GM12891 (cell line): ENCODE measurements around the gene COPS2.

ENCODE experiments used
- DNase-seq: peaks from one replicate; pipeline ENCODE4 v3.0.0; 2011; ENCODE audit warnings: low spot score; ENCODE audit not compliant: insufficient read length
- FAIRE-seq: peaks from 2 replicates; lab custom pipeline; 2011; peaks lifted over from hg19 to GRCh38; lab: Jason Lieb, UNC
- PAX5 ChIP-seq: IDR thresholded peaks from 2 replicates; pipeline ENCODE4 v1.6.1; 2011; ENCODE audit warnings: low read length, moderate library complexity, mild to moderate bottlenecking; ENCODE audit not compliant: insufficient read depth, severe bottlenecking
- POLR2A ChIP-seq: IDR thresholded peaks from 2 replicates; pipeline ENCODE4 v1.6.1; 2011; ENCODE audit warnings: low read depth, low read length, control low read depth
- POLR2AphosphoS5 ChIP-seq: IDR thresholded peaks from 2 replicates; pipeline ENCODE4 v1.6.1; 2011; ENCODE audit warnings: low read depth, low read length, control low read depth
- POU2F2 ChIP-seq: IDR thresholded peaks from 2 replicates; pipeline ENCODE4 v1.6.1; 2011; ENCODE audit warnings: low read depth, mild to moderate bottlenecking, control low read depth, low read length, moderate library complexity
- SPI1 ChIP-seq: IDR thresholded peaks from 2 replicates; pipeline ENCODE4 v1.6.1; 2011; ENCODE audit warnings: low read depth, low read length, control low read depth
- TAF1 ChIP-seq: IDR thresholded peaks from 2 replicates; pipeline ENCODE4 v1.6.1; 2011; ENCODE audit warnings: low read depth, low read length, control low read depth

The COPS2 gene

DNA sequence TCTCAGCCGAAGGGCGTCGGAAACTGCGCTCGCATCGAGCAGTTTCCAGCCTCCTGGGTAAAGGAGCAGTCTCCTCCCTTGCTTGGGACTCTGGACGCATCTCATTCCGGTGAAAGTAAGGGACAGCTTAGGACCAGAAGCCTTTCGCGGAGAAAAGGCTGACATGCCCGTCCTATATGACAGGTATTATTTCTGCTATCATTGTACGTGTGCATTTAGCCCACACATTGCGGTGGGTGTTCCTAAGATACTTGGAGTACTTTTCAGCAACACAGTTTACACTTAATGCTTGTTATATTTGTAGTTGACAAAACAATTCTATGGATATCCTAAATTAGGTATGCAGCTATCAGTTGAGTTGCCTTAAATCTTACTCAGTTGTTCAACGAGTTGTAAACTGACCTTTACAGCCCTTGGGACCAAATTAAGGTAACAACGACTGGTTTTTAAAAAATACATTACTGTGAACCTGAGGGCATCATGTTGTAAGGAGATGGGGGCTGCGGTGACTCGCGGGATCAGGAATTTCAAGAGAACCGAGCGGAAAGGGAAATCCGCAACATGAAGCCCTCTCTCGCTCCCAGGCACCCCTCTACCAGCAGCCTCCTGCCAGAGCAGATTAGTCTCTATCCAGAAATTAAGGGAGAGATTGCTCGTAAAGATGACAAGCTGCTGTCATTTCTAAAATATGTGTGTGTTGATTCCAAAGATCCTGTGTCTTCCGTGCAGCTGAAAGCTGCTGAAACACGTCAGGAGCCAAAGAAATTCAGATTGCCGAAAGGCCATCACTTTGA is 632 bp upstream of the COPS2 start:
- FAIRE-seq (no peak), DNase-seq (no peak)
- TF ChIP-seq SPI1: no peak
- no peak for TF ChIP-seq POLR2A
- TF ChIP-seq TAF1: no peak
- TF ChIP-seq POLR2AphosphoS5: no peak
- no peak for TF ChIP-seq POU2F2
- no peak for TF ChIP-seq PAX5

- DNase-seq (no peak), FAIRE-seq (no peak)
- TF ChIP-seq SPI1 (no peak), TAF1 (no peak), PAX5 (no peak), POLR2A (no peak), POLR2AphosphoS5 (no peak), POU2F2 (no peak)
These were observed 645 bp downstream of the COPS2 start for GRCh38 chr15:49154799-49155109.

- TF ChIP-seq TAF1: no peak
- no peak for TF ChIP-seq SPI1
- no peak for TF ChIP-seq POLR2A
- TF ChIP-seq PAX5: no peak
- TF ChIP-seq POLR2AphosphoS5: no peak
- no peak for TF ChIP-seq POU2F2
- FAIRE-seq: no peak
- DNase-seq: no peak
These were observed 1.0 kb downstream of the COPS2 start for GRCh38 chr15:49154359-49154758.

DNA sequence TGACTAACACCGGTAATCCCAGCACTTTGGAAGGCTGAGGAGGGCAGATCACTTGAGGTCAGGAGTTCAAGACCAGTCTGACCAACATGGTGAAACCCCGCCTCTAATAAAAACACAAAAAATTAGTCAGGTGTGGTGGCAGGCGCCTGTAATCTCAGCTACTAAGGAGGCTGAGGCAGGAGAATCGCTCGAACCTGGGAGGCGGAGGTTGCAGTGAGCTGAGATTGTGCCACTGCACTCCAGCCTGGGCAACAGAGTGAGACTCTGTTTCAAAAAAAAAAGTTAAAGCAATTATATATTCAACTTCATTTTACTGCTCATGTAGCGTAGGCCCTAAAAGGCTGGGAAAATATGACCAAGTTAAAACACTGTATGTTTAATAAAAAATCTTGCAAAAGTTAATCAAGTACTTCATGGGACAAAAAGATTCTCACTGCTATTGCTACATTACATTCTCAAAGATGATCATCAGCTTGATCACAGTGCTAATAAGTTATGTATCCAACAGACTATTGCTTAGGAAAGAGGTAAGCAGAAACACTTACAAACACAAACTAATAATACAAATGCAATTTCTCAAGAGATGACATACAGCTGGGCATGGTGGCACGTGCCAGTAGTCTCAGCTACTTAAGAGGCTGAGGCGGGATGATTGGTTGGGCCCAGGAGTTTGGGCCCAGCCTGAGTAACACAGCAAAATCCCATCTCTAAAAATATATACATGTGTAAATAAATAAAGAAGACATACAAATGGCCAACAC is 2.7 kb downstream of the COPS2 start:
- TF ChIP-seq TAF1: no peak
- no peak for TF ChIP-seq POU2F2
- TF ChIP-seq POLR2A: no peak
- FAIRE-seq (no peak), DNase-seq (no peak)

DNA sequence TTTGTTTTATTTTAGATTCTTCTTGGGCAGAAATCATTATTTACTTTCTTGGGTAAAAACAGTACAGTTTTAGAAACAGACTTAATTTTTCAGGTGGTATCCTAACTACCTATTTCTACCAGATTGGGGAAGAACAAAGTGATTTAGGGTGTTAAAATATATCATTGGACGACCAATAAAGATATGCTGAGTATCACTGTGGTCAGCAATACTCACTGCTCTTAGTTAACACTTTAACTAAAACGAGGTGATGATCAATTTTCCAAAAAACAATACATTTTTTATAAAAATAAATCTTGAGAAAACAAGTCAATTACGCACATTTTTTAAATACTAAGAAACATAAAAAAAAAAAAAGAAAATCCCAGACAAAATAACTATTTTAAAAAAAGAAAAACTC is 3.6 kb downstream of the COPS2 start:
- no peak for DNase-seq
- FAIRE-seq: no peak
- TF ChIP-seq POLR2AphosphoS5 (no peak), SPI1 (no peak), POU2F2 (no peak)

DNA sequence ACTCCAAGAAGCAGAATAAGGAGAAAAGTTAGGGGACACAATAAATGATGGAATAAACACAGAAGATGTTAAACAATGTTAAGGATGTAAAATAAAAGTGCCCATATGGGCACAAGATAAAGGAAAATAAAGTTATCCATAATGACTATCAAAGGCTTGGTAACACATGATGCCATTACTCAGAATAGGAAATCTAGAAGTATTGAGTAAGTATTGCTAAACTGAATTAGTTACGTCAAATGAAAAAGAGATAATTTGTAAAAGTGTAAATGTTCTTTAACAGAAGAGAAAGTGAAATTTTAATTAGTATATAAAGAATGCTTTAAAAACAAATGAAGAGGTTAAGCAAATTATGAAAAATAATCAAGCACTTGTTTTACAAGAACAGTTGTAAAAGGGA is 6.7 kb downstream of the COPS2 start:
- TF ChIP-seq TAF1 (no peak), SPI1 (no peak), PAX5 (no peak), POLR2A (no peak), POLR2AphosphoS5 (no peak), POU2F2 (no peak)
- FAIRE-seq (no peak), DNase-seq (no peak)

- FAIRE-seq (no peak), DNase-seq (no peak)
- TF ChIP-seq SPI1 (no peak), POLR2AphosphoS5 (no peak), POU2F2 (no peak), TAF1 (no peak), PAX5 (no peak), POLR2A (no peak)
These were observed 7.1 kb downstream of the COPS2 start for GRCh38 chr15:49148298-49148697.

GRCh38 chr15:49145651-49146609 is 9.5 kb downstream of the COPS2 start:
- FAIRE-seq (no peak), DNase-seq (no peak)

GRCh38 chr15:49137861-49138260 is 17.5 kb downstream of the COPS2 start:
- DNase-seq: no peak
- TF ChIP-seq TAF1 (no peak), PAX5 (no peak), SPI1 (no peak), POU2F2 (no peak), POLR2A (no peak), POLR2AphosphoS5 (no peak)
- FAIRE-seq: no peak

More at GRCh38 chr15:49145651-49146609, 9.5 kb downstream of the COPS2 start:
- TF ChIP-seq POLR2A (no peak), TAF1 (no peak), PAX5 (no peak), POLR2AphosphoS5 (no peak), POU2F2 (no peak), SPI1 (no peak)
